ENCODE measurements around the gene MPC1. TPM values are rescaled to one million over a fixed set of nuclear protein-coding genes. Genes with fewer than 3 reads are reported as not detected.

MPC1 gene
- total and polyA plus RNA-seq, 2 experiments from 2014 or later = 15.5 to 39.4 TPM

- H3K4me2 ChIP-seq = no peak overlapping the region
- H3K79me2 ChIP-seq (replicated peaks; ENCODE audit: insufficient read depth) = no peaks in the 10 kb centered on the region
- DNase-seq (ENCODE audit: low spot score) (no peak), ATAC-seq (no peak; the same call in 2 of the 3 replicates)
- no peaks in the 10 kb centered on the region for H3K27me3 ChIP-seq (ENCODE audit: insufficient read depth)
- H3K4me1 Mint-ChIP-seq = peaks cover 12% of the 10 kb centered on the region
- H4K20me1 ChIP-seq (replicated peaks; ENCODE audit: insufficient read depth) = no peaks in the 10 kb centered on the region
- H2AFZ ChIP-seq = peak overlapping the region; percentile 61; the same call in 1 of the 2 replicates
- H3K9me3 Mint-ChIP-seq = 0 out of 3 replicates have a peak, but pooled peaks cover 3% of the 10 kb centered on the region
- H3F3A ChIP-seq (replicated peaks; ENCODE audit: low read depth) = no peaks in the 10 kb centered on the region
- 0 out of 2 replicates have a peak, but pooled peaks cover 2% of the 10 kb centered on the region for H3K36me3 ChIP-seq (ENCODE audit: insufficient read depth)
- H3K36me3 Mint-ChIP-seq (ENCODE audit: low read depth) = no peaks in the 10 kb centered on the region
- H3K27me3 Mint-ChIP-seq (ENCODE audit: insufficient read depth, low read depth, poor library complexity) = peaks cover 3% of the 10 kb centered on the region
- TF ChIP-seq NANOG (IDR thresholded peaks at IDR 0.05; ENCODE audit: borderline replicate concordance) = no peak
- no peak for TF ChIP-seq EZH2phosphoT487 (IDR thresholded peaks at IDR 0.05; ENCODE audit: unreplicated experiment)
- TF ChIP-seq ZNF114 (CRISPR knock-in tag; IDR thresholded peaks at IDR 0.05) = no peak
- no peak for TF ChIP-seq REST (IDR thresholded peaks at IDR 0.05; ENCODE audit: unreplicated experiment)
- H3K27ac ChIP-seq (ENCODE audit: low read depth) = no peak overlapping the region
- peaks cover 14% of the 10 kb centered on the region for H3K4me1 ChIP-seq (ENCODE audit: insufficient read depth)
- H3K27ac Mint-ChIP-seq = no peak overlapping the region
- H3K4me3 Mint-ChIP-seq = no peak overlapping the region
- no peaks in the 10 kb centered on the region for H3K9me2 ChIP-seq (ENCODE audit: insufficient read depth)
- no peak overlapping the region for H3K4me3 ChIP-seq
Observed at GRCh38 chr6:166355552-166355951, 27.2 kb downstream of the MPC1 start.

DNA sequence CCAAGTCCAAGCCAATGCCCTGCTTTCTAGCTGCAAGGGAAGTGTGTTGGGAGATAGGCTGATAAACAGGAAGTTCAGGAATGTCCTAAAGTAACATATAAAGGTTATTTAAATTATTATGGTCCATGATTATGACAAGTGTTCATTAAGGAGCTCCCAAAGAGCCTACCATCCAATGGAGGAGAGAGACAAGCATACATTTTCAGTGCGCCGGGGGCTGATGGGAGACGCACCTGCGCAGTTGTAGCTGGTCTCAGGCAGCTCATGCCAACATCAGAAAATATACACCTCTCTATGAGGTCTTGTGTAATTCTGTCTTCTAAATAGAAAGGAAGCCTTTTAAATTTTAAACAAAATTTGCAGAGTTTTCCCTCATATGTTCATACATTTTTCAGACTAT is 27.8 kb downstream of the MPC1 start:
- no peaks in the 10 kb centered on the region for H3K36me3 Mint-ChIP-seq (ENCODE audit: low read depth)
- H2AFZ ChIP-seq = peak overlapping the region; percentile 14; the same call in 1 of the 2 replicates
- H3K4me2 ChIP-seq = no peak overlapping the region
- H3K79me2 ChIP-seq (replicated peaks; ENCODE audit: insufficient read depth) = no peaks in the 10 kb centered on the region
- peaks cover 9% of the 10 kb centered on the region for H3K4me1 Mint-ChIP-seq
- H3K4me3 ChIP-seq = no peak overlapping the region
- H3K4me1 ChIP-seq (ENCODE audit: insufficient read depth) = peaks cover 14% of the 10 kb centered on the region
- ATAC-seq (no peak), DNase-seq (ENCODE audit: low spot score) (no peak)
- H3K4me3 Mint-ChIP-seq = no peak overlapping the region
- no peaks in the 10 kb centered on the region for H3K9me2 ChIP-seq (ENCODE audit: insufficient read depth)
- H3K27me3 Mint-ChIP-seq (ENCODE audit: insufficient read depth, low read depth, poor library complexity) = peaks cover 5% of the 10 kb centered on the region
- no peaks in the 10 kb centered on the region for H3K27me3 ChIP-seq (ENCODE audit: insufficient read depth)
- 0 out of 3 replicates have a peak, but pooled peaks cover 3% of the 10 kb centered on the region for H3K9me3 Mint-ChIP-seq
- no peaks in the 10 kb centered on the region for H3F3A ChIP-seq (replicated peaks; ENCODE audit: low read depth)
- TF ChIP-seq ZNF114 (CRISPR knock-in tag; IDR thresholded peaks at IDR 0.05) (no peak), CREB1 (CRISPR knock-in tag; IDR thresholded peaks at IDR 0.05; ENCODE audit: low read depth) (no peak), CTCF (conservative IDR thresholded peaks at IDR 0.05; ENCODE audit: low read depth in 2 of 2) (no peak), JUNB (IDR thresholded peaks at IDR 0.05; ENCODE audit: unreplicated experiment) (no peak), EZH2 (IDR thresholded peaks at IDR 0.05; ENCODE audit: low read depth, unreplicated experiment) (no peak), ZNF331 (CRISPR knock-in tag; IDR thresholded peaks at IDR 0.05; ENCODE audit: low read depth) (no peak), STAT1 (IDR thresholded peaks at IDR 0.05; ENCODE audit: unreplicated experiment) (no peak), REST (IDR thresholded peaks at IDR 0.05; ENCODE audit: unreplicated experiment) (no peak), POLR2AphosphoS5 (IDR thresholded peaks at IDR 0.05; ENCODE audit: low read depth) (no peak), NANOG (IDR thresholded peaks at IDR 0.05; ENCODE audit: borderline replicate concordance) (no peak), EZH2phosphoT487 (IDR thresholded peaks at IDR 0.05; ENCODE audit: unreplicated experiment) (no peak)
- TF ChIP-seq, protein P1, sequence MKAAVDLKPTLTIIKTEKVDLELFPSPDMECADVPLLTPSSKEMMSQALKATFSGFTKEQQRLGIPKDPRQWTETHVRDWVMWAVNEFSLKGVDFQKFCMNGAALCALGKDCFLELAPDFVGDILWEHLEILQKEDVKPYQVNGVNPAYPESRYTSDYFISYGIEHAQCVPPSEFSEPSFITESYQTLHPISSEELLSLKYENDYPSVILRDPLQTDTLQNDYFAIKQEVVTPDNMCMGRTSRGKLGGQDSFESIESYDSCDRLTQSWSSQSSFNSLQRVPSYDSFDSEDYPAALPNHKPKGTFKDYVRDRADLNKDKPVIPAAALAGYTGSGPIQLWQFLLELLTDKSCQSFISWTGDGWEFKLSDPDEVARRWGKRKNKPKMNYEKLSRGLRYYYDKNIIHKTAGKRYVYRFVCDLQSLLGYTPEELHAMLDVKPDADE (IDR thresholded peaks at IDR 0.05) = no peak
- H4K20me1 ChIP-seq (replicated peaks; ENCODE audit: insufficient read depth) = no peaks in the 10 kb centered on the region
- 0 out of 2 replicates have a peak, but pooled peaks cover 2% of the 10 kb centered on the region for H3K36me3 ChIP-seq (ENCODE audit: insufficient read depth)
- H3K27ac Mint-ChIP-seq = no peak overlapping the region
- no peak overlapping the region for H3K27ac ChIP-seq (ENCODE audit: low read depth)

Measured in GM23338 (cell line).